BJ (cell line): ENCODE results near the gene LARP4. TPM values are rescaled to one million over a fixed set of nuclear protein-coding genes. Genes with fewer than 3 reads are reported as not detected.
"Not testable (repeated sequence)": the region's sequence is repeated elsewhere in the genome, so short reads cannot be mapped to it uniquely, and the experiment has no call there.

Experiments
- CTCF ChIA-PET: fragments of 350-600 bp; formaldehyde crosslinking; extraction: SDS; loops from one replicate; lab custom pipeline; 2021; ENCODE audit warnings: antibody characterized with exemption, inconsistent platforms; lab: Yijun Ruan, JAX
- POLR2A ChIA-PET: fragments of 300-600 bp; sonication (Branson Sonifier 250); formaldehyde crosslinking; extraction: SDS; loops from one replicate; lab custom pipeline; 2021; ENCODE audit warnings: antibody characterized with exemption; lab: Charles Lee
- DNase-seq: peaks from one replicate; pipeline ENCODE4 v3.0.0-alpha.2; 2011; ENCODE audit warnings: low read depth
- H3K27me3 ChIP-seq: 2 replicates; pipeline ENCODE4 v1.6.0; 2011; ENCODE audit warnings: low read length; ENCODE audit not compliant: control insufficient read depth, insufficient read depth
- H3K36me3 ChIP-seq: 2 replicates; pipeline ENCODE4 v1.5.1; 2011; ENCODE audit warnings: low read length; ENCODE audit not compliant: control insufficient read depth, insufficient read depth
- H3K4me3 ChIP-seq: 2 replicates; pipeline ENCODE4 v1.5.1; 2011; ENCODE audit warnings: low read depth, mild to moderate bottlenecking, control low read depth, low read length
- CTCF ChIP-seq: IDR thresholded peaks from 2 replicates; pipeline ENCODE4 v1.5.1; 2011; ENCODE audit warnings: low read depth, mild to moderate bottlenecking, control low read depth, inconsistent platforms, low read length, moderate library complexity; ENCODE audit not compliant: insufficient read depth
- polyA plus RNA-seq: library from polyadenylated mRNA; depleted of rRNA; stranded (reverse); fragments of >200 nt; gene quantifications from 2 replicates; pipeline ENCODE4 v1.2.3, GENCODE V29; 2011

LARP4 gene
- polyA plus RNA-seq, 1 experiment, result 10.1 TPM

- ChIA-PET CTCF (interaction anchor here (0.5 to 1.7 kb wide), 2 partner anchors 10 to 182 kb away, joined by 5 to 11 read pairs; partner anchors contain the start of gene DIP2B), POLR2A (no interaction called here)
- Histone ChIP-seq H3K36me3 (no peaks in the 10 kb centered on the region), H3K27me3 (no peaks in the 10 kb centered on the region), H3K4me3 (no peak overlapping the region)
- no peak for DNase-seq
- TF ChIP-seq CTCF, result no peak
Observed at GRCh38 chr12:50515587-50515986, 114.9 kb downstream of the LARP4 start.

DNA sequence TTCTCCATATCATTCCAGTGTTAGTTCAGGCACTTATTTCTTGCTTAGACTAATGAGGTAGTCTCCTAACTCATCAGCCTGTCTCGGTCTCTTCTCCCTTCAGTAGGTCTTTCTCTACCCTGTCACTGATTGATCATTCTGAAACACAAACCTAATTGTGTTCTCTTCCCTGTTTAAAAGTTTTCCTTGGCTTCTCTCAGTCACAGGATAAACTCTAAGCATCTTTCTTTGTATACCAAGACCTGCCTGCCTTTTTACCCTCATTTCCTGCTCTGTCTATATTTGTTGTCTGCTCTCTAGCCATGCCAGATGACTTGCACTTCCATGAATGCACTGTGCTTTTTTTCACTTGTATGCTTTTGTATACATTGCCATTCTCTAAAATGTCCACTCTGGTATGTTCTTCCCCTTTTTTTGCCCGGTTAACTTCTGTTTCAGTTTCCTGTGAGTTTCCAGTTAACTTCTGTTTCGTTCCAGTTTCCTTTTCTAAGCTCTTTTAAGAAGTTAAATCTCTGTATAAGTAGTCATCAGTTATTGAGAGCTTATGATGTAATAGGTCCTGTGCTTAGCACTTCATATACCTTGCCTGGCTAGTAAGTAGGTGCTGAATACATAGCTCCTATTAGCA lies 116.8 kb downstream of the LARP4 start:
- Histone ChIP-seq H3K4me3 (no peak overlapping the region), H3K36me3 (no peaks in the 10 kb centered on the region), H3K27me3 (no peaks in the 10 kb centered on the region)
- no peak for DNase-seq
- ChIA-PET POLR2A (interaction anchor here (0.6 kb wide), 1 partner anchor 80 kb away, joined by 6 read pairs; no protein-coding TSS in a partner anchor), CTCF (interaction anchor here (1.7 kb wide), 1 partner anchor 12 kb away, joined by 11 read pairs; the partner anchor contains the start of gene DIP2B)
- TF ChIP-seq CTCF, result no peak

- no peak for DNase-seq
- POLR2A ChIA-PET, result interaction anchor here (0.6 kb wide), 1 partner anchor 80 kb away, joined by 6 read pairs; no protein-coding TSS in a partner anchor
- Histone ChIP-seq H3K36me3 (no peaks in the 10 kb centered on the region), H3K4me3 (no peak overlapping the region), H3K27me3 (no peaks in the 10 kb centered on the region)
- CTCF ChIA-PET, result no interaction called here
- no peak for TF ChIP-seq CTCF
Observed at GRCh38 chr12:50518090-50518489, 117.4 kb downstream of the LARP4 start.

- POLR2A ChIA-PET, result no interaction called here
- Histone ChIP-seq H3K36me3 (no peaks in the 10 kb centered on the region), H3K27me3 (no peaks in the 10 kb centered on the region), H3K4me3 (no peak overlapping the region)
- no peak for TF ChIP-seq CTCF
- no peak for DNase-seq
- CTCF ChIA-PET, result interaction anchor here (1.2 to 1.8 kb wide), 2 partner anchors 13 to 15 kb away, joined by 3 read pairs; no protein-coding TSS in a partner anchor
Observed at GRCh38 chr12:50519353-50519752, 118.7 kb downstream of the LARP4 start.

DNA sequence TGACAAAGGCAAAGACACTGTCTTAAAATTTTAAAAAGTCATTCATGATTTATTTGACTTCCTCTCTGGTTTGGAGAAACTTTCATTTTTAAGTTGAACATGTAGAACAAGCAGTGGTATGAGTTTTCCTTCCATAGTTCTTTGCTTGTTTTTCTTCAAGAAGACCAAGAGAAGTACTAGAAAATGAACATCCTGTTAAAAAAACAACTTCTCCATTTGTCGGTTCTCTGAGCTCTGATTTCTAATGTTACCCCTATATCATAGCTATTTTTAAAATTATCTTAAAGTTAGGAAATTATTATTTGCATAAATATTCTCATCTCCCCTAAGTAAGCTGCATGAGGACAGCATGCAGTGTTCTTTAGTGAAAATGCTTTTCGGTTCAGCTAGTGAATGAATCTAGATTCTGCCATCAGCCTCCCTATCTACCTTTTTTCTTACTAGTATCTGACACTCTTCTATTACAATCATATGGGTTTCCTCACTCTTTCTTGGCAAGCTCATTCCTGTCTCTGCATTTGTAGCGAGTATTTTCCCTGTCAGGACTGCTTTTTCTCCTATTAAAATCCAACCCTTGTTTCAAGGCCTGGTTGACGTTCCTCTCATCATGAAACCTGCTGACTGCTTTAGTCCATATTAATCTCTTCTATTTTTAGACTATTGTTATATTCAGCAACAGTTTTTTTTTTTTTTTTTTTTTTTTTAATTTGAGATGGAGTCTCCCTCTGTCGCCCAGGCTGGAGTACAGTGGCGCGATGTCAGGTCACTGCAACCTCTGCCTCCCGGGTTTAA lies 119.9 kb downstream of the LARP4 start:
- Histone ChIP-seq H3K27me3 (no peaks in the 10 kb centered on the region), H3K36me3 (no peaks in the 10 kb centered on the region), H3K4me3 (no peak overlapping the region)
- CTCF ChIA-PET, result interaction anchor here (0.7 to 1.8 kb wide), 3 partner anchors 16 to 716 kb away, joined by 3 read pairs; partner anchors contain the start of gene DIP2B
- TF ChIP-seq CTCF, result no peak
- no peak for DNase-seq
- POLR2A ChIA-PET, result no interaction called here

DNA sequence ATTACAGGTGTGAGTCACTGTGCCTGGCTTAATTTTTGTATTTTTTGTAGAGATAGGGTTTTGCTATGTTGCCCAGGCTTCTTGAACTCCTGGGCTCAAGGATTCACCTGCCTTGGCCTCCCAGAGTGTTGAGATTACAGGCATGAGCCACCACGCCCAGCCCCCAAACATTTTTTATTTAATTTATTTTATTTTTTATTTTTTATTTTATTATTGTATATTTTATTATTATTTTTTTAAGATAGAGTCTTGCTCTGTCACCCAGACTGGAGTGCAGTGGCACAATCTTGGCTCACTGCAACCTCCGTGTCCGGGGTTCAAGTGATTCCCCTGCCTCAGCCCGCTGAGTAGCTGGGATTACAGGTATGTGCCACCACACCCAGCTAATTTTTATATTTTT lies 121.1 kb downstream of the LARP4 start:
- DNase-seq, POLR2A ChIA-PET, H3K27me3 ChIP-seq, H3K36me3 ChIP-seq, H3K4me3 ChIP-seq: not testable (repeated sequence)
- CTCF ChIA-PET, result interaction anchor here (0.7 kb wide), 1 partner anchor 17 kb away, joined by 3 read pairs; the partner anchor contains the start of gene DIP2B
